Activated T-cell treated with anti-CD3 and anti-CD28 coated beads, Interleukin-2, amount 50 U/mL, for 72 hours (primary cell): ENCODE measurements around the gene MCM8. TPM values are rescaled to one million over a fixed set of nuclear protein-coding genes. Genes with fewer than 3 reads are reported as not detected.

Experiments
- ATAC-seq, 2 donors: fragments of 150-1000 bp; cut with Tn5 transposase; replicated peaks in 1 of 2; 2 replicates each; pipeline ENCODE4 v1.10.0; 2021; ENCODE audit warnings: moderate library complexity in 2 of 2, mild to moderate bottlenecking in 1 of 2
- DNase-seq, 2 donors: peaks; one replicate each; pipeline ENCODE4 v3.0.0; 2021 to 2022; ENCODE audit warnings: mixed read lengths in 1 of 2
- H3K27ac Mint-ChIP-seq: one replicate; pipeline ENCODE4 v1.8.0; 2022; ENCODE audit warnings: mild to moderate bottlenecking, moderate library complexity, mixed read lengths
- H3K27me3 Mint-ChIP-seq: one replicate; pipeline ENCODE4 v1.8.0; 2022; ENCODE audit warnings: low read depth, mixed read lengths
- H3K36me3 Mint-ChIP-seq, 2 donors: one replicate each; pipeline ENCODE4 v1.8.0; 2022; ENCODE audit warnings: mixed read lengths in 2 of 2, mild to moderate bottlenecking in 1 of 2; ENCODE audit not compliant: insufficient read depth in 2 of 2
- H3K4me1 Mint-ChIP-seq: one replicate; pipeline ENCODE4 v1.8.0; 2022; ENCODE audit warnings: low read depth, mixed read lengths
- H3K4me3 Mint-ChIP-seq, 2 donors: one replicate each; pipeline ENCODE4 v1.8.0; 2022; ENCODE audit warnings: mild to moderate bottlenecking in 2 of 2, mixed read lengths in 2 of 2, moderate library complexity in 2 of 2
- H3K9me3 Mint-ChIP-seq, 2 donors: one replicate each; pipeline ENCODE4 v1.8.0; 2022; ENCODE audit warnings: mixed read lengths in 2 of 2
- total RNA-seq, 2 donors: library from RNA; stranded (reverse); gene quantifications; one replicate each; pipeline ENCODE4 v1.2.3, GENCODE V29; 2022

MCM8 gene
- 10 to 100 TPM; 39.2 to 53.9 TPM for total RNA-seq

DNA sequence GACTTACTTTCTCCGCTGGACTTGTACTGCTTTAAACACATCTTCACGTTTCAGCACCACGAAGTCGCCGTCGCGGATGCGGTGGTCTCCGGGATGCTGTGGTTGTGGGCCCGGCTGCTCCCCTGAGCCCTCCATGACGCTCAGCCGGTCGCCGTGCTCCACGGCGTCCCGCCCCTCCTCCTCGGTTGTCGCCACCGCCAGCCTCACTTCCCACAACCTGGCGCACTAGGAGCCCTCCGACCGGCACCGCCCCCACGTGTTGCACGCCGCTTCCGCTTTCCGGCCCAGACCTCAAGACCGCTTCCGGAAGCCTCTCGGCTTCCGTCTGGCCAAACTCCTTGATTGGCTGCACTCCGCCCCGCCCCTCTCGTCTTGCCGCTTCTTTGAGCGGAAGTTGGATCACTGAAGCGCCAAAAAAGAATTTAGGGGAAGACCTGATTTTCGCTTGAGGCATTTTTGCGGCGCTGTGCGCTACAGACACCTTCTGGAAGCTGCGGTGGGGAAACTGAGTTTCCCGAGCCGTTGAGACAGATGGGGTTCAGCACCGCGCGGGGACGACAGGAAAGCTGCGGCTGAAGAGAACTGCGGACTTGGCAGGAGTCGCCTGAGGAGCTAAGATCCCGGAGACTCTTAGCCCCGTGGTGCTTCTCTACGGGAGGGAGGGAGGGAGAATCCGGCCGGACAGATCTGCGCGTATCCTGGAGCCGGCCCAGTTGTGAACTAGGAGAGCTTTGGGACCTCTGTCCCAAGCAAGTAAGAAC is at the start of gene MCM8, which contains the start of gene TRMT6:
Gene MCM8, plus strand, starts transcription at position 382 of the 761 bp plus-strand sequence. CDS start 1,364 bp downstream, outside the sequence.
Gene TRMT6, minus strand, starts transcription at position 263 of the 761 bp plus-strand sequence. Its CDS starts 128 bp downstream, at position 135.
- peak within 1 kb of the TSS; percentile 79 to 82 for H3K4me3 Mint-ChIP-seq
- peak; percentile 96 to 97 for DNase-seq
- no peaks in the 10 kb centered on the region for H3K9me3 Mint-ChIP-seq
- H3K27me3 Mint-ChIP-seq, result no peaks in the 10 kb centered on the region
- H3K4me1 Mint-ChIP-seq, result peaks cover 70% of the 10 kb centered on the region
- peaks cover 28% of the 10 kb centered on the region in 2 donors for H3K36me3 Mint-ChIP-seq
- H3K27ac Mint-ChIP-seq, result peak within 1 kb of the TSS; percentile 89
- ATAC-seq, result peak; percentile 91 to 96

DNA sequence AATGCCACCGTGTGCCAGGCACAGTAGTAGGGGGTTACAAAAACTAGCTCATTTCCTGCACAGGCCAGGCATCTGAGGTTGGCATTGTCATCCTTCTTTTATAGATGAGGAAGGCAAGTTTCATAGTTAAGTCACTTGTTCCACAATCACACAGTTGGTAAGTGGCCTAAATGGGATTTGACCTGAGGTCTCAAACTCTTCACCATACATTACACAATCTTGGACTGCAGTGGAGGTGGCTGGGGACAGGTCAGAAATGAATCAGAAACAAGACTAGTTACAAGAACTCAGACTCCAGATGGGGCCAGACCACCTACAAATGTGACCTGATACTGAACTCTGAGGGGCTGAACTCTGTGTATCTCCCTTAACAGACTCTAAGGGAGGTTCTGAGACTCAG is 49.5 kb upstream of the MCM8 start:
- DNase-seq (no peak), ATAC-seq (peak in 1 of 2 donors; percentile 23)
- Mint-ChIP-seq H3K4me1 (no peaks in the 10 kb centered on the region), H3K36me3 (no peaks in the 10 kb centered on the region), H3K27me3 (peaks cover 28% of the 10 kb centered on the region), H3K27ac (no peak overlapping the region), H3K9me3 (peaks cover 2 to 4% of the 10 kb centered on the region in 2 donors), H3K4me3 (no peak overlapping the region)

DNA sequence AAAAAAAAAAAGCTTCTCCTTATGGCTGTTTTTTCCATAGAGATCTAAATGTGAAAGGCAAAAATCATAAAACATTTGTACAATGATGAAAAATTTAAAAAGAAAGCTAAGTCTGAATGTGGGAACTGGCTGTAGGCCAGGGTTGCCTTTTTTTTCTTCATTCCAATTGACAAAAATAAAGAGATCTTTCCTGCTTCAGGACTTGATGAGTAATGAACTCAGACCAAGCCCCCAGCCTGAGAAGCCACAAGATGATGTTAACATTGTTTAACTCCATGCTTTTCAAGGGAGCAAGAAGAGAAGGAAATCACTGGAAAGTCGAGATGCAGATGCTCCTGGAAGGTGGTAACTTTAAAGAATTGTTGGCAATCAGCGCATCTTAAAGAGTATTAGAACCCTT is 41.5 kb upstream of the MCM8 start:
- peaks cover 76% of the 10 kb centered on the region for H3K27me3 Mint-ChIP-seq
- no peak for ATAC-seq
- H3K9me3 Mint-ChIP-seq, result no peaks in the 10 kb centered on the region
- no peaks in the 10 kb centered on the region for H3K36me3 Mint-ChIP-seq
- H3K27ac Mint-ChIP-seq, result no peak overlapping the region
- DNase-seq, result no peak
- no peak overlapping the region for H3K4me3 Mint-ChIP-seq
- H3K4me1 Mint-ChIP-seq, result peaks cover 17% of the 10 kb centered on the region

DNA sequence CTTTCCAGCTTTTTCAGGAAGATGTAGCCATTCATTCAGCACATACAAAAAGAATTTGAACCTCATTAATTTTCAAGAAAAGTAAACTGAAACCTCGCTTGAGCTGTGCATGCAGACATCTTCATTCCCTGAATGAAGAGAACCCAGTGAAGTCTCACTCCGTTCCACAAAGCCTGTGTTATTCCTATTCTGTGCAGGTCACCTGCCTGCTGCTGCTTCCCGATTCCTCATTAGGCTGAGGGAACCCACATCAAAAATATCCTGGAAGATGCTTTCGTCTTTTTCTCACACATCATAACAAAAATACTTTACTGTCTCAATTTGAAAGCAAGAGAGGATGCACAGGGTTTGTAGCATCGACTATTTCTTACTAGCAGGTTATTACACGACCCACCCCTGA is 40.3 kb upstream of the MCM8 start:
- Mint-ChIP-seq H3K27ac (no peak overlapping the region), H3K9me3 (no peaks in the 10 kb centered on the region), H3K4me3 (peak overlapping the region in 1 of 2 donors; percentile 83), H3K36me3 (no peaks in the 10 kb centered on the region), H3K4me1 (peaks cover 17% of the 10 kb centered on the region), H3K27me3 (peaks cover 88% of the 10 kb centered on the region)
- DNase-seq, result no peak
- no peak for ATAC-seq

GRCh38 chr20:5913166-5913565 is 37.3 kb upstream of the MCM8 start:
- Mint-ChIP-seq H3K27me3 (peaks cover 72% of the 10 kb centered on the region), H3K4me3 (no peak overlapping the region), H3K27ac (no peak overlapping the region), H3K36me3 (no peaks in the 10 kb centered on the region), H3K4me1 (peaks cover 17% of the 10 kb centered on the region), H3K9me3 (no peaks in the 10 kb centered on the region)
- no peak for DNase-seq
- no peak for ATAC-seq

GRCh38 chr20:5914859-5915258 is 35.6 kb upstream of the MCM8 start:
- Mint-ChIP-seq H3K27me3 (peaks cover 56% of the 10 kb centered on the region), H3K4me3 (no peak overlapping the region), H3K4me1 (peaks cover 34% of the 10 kb centered on the region), H3K36me3 (no peaks in the 10 kb centered on the region), H3K27ac (no peak overlapping the region), H3K9me3 (no peaks in the 10 kb centered on the region)
- DNase-seq, result no peak
- ATAC-seq, result no peak

DNA sequence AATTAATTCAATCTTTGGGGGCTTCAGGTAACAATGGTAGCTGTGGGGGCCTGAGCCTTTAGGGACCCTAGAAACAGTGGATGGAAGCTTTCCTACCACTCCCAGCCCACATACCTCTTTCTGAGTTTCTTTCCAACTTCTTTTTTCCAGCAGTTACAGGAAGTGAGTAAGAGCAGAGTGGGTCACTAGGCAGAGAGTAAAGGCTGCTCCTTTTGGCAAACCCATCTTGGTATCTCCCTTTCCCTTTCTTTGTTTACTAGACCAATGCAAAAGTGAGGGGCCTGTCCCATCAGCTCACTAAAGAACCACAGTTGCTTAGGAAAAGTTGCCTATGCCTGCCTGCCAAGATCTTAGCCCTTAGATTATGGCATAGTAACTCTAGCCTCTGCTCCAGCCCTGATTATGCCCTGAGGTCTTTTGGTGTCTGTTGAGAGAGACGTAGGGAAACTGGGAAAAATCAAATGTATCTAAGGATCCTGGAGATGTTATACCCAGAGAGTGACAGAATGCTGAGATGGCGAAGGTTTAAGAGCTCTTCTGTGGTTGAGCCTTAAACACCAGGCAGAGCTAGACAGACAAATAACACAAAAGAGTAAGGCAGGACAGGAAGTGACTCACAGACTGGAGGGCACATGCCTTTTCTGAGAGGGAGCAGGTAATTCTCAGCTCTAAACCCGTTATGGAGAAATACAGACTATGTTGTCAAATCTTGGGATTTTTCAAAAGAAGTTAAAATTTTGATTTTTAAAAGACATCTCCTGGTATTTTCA is 31.4 kb upstream of the MCM8 start:
- H3K4me1 Mint-ChIP-seq, result peaks cover 26% of the 10 kb centered on the region
- H3K9me3 Mint-ChIP-seq, result no peaks in the 10 kb centered on the region
- H3K27me3 Mint-ChIP-seq, result peaks cover 39% of the 10 kb centered on the region
- DNase-seq, result peak; percentile 8 to 24
- no peaks in the 10 kb centered on the region for H3K36me3 Mint-ChIP-seq
- H3K27ac Mint-ChIP-seq, result peak overlapping the region; percentile 13
- peak overlapping the region; percentile 31 to 33 for H3K4me3 Mint-ChIP-seq
- peak; percentile 87 to 88 for ATAC-seq

- peak; percentile 84 to 86 for ATAC-seq
- DNase-seq, result peak; percentile 24 to 41
- H3K4me3 Mint-ChIP-seq, result peak overlapping the region in 1 of 2 donors; percentile 19
- H3K27me3 Mint-ChIP-seq, result peaks cover 38% of the 10 kb centered on the region
- peaks cover 26% of the 10 kb centered on the region for H3K4me1 Mint-ChIP-seq
- H3K36me3 Mint-ChIP-seq, result no peaks in the 10 kb centered on the region
- no peaks in the 10 kb centered on the region for H3K9me3 Mint-ChIP-seq
- H3K27ac Mint-ChIP-seq, result no peak overlapping the region
Measured at GRCh38 chr20:5919626-5920544, 30.6 kb upstream of the MCM8 start.

- H3K9me3 Mint-ChIP-seq, result no peaks in the 10 kb centered on the region
- ATAC-seq (no peak), DNase-seq (no peak)
- peaks cover 31% of the 10 kb centered on the region for H3K27me3 Mint-ChIP-seq
- H3K4me3 Mint-ChIP-seq, result no peak overlapping the region
- no peaks in the 10 kb centered on the region for H3K36me3 Mint-ChIP-seq
- H3K4me1 Mint-ChIP-seq, result peaks cover 26% of the 10 kb centered on the region
- no peak overlapping the region for H3K27ac Mint-ChIP-seq
Measured at GRCh38 chr20:5920581-5920980, 29.9 kb upstream of the MCM8 start.

DNA sequence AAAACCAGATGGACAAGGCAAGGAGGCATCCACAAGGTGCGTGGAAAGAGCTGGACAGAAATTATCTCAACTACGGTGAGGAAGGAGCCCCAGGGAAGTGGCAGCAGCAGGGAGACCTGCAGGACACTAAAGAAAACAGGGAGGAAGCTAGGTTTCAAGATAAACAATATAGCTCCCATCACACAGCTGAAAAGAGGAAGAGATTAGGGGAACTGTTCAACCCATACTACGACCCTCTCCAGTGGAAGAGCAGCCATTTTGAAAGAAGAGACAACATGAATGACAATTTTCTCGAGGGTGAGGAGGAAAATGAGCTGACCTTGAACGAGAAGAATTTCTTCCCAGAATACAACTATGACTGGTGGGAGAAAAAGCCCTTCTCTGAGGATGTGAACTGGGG is 27.0 kb upstream of the MCM8 start:
- Mint-ChIP-seq H3K4me1 (peaks cover 22% of the 10 kb centered on the region), H3K27me3 (peaks cover 30% of the 10 kb centered on the region), H3K9me3 (no peaks in the 10 kb centered on the region), H3K4me3 (no peak overlapping the region), H3K36me3 (no peaks in the 10 kb centered on the region), H3K27ac (no peak overlapping the region)
- ATAC-seq (no peak), DNase-seq (no peak)

DNA sequence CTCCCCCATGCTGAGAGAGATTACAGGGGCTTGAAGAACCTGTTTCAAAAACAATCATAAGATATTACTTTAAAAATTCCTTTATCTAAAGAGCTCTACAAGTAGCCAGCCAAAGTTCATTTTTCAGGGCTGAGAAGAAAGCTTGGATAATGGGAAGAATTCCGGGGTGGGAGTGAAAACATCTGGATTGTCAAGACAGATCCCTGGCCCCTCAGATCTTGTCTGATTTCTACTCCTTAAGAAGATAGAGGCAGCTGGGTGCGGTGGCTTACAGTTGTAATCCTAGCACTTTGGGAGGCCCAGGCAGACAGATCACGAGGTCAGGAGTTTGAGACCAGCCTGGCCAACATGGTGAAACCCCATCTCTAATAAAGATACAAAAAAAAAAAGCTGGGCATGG is 24.9 kb upstream of the MCM8 start:
- Mint-ChIP-seq H3K9me3 (no peaks in the 10 kb centered on the region), H3K36me3 (no peaks in the 10 kb centered on the region), H3K27ac (no peak overlapping the region), H3K4me1 (peaks cover under 1% of the 10 kb centered on the region), H3K4me3 (no peak overlapping the region), H3K27me3 (peaks cover 30% of the 10 kb centered on the region)
- no peak for ATAC-seq
- no peak for DNase-seq

DNA sequence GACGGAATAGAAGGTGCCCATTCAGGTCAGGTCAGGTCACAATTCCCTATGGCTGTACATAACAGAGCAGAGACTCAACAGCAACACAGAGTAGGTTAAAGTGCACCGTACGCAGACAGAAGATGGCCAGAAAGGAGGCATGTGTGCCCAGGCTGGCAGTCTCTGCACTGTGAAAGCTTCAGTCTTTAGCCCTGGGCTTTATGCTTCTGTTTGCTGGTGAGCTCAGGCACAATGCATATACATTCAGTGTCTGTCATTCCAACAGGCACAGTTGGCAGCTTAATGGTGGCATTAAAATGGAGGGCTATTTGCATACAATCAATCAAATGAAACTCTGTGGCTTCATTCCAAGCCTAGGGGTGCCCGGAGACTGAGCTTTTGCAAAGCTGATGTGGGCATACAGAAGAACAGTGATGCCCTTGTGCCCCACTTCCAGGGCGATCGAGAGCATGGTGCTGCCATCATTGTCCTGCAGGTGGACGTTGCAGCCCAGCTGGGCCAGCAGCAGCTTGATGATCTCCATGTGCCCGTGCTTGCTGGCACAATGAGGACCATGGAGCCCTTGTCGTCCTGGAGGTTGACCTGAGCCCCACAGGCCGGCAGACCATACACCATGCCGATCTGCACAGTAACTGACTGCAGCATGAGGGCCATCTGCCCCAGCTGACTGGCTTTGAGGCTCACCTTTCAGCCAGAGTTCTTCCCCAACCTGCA is 22.5 kb upstream of the MCM8 start:
- Mint-ChIP-seq H3K27me3 (peaks cover 19% of the 10 kb centered on the region), H3K9me3 (no peaks in the 10 kb centered on the region), H3K4me3 (no peak overlapping the region), H3K4me1 (no peaks in the 10 kb centered on the region), H3K36me3 (no peaks in the 10 kb centered on the region), H3K27ac (no peak overlapping the region)
- no peak for DNase-seq
- no peak for ATAC-seq
